ENCODE measurements around the gene LTBP1. TPM values are rescaled to one million over a fixed set of nuclear protein-coding genes. Genes with fewer than 3 reads are reported as not detected.

LTBP1 gene
- total RNA-seq, 3 donors from 2014 or later (not counting 1 experiment from before 2014, with no cell fraction given) = 1.7 to 4.7 (median 3.5) TPM

- Histone ChIP-seq H3K4me1 (ENCODE audit: control insufficient read depth, insufficient read depth, low read length) (no peaks in the 10 kb centered on the region), H3K9me3 (ENCODE audit: control insufficient read depth, insufficient read depth, low read length) (no peaks in the 10 kb centered on the region), H3K4me3 (ENCODE audit: low read length) (no peak overlapping the region), H3K27me3 (ENCODE audit: control insufficient read depth, insufficient read depth, low read length) (no peaks in the 10 kb centered on the region), H3K36me3 (ENCODE audit: control insufficient read depth, insufficient read depth, low read length) (no peaks in the 10 kb centered on the region), H3K27ac (ENCODE audit: low read length) (no peak overlapping the region)
- Mint-ChIP-seq H3K36me3 (no peaks in the 10 kb centered on the region), H3K27me3 (ENCODE audit: low read depth in 2 of 2) (peaks cover 6 to 8% of the 10 kb centered on the region in 2 donors), H3K4me1 (no peaks in the 10 kb centered on the region), H3K4me3 (no peak overlapping the region), H3K27ac (no peak overlapping the region), H3K9me3 (no peaks in the 10 kb centered on the region)
- no peak for DNase-seq
- no peak for ATAC-seq
- no peak for TF ChIP-seq CTCF (IDR thresholded peaks at IDR 0.05)
- intact Hi-C loops (cut with micrococcal nuclease) = no loop called here
- 100% methylated on average over 1 of the region's 1 CpG for WGBS (ENCODE audit: insufficient coverage)
These were observed 484.1 kb downstream of the LTBP1 start for GRCh38 chr2:33430856-33431255.

- peaks cover 6 to 20% of the 10 kb centered on the region in 2 donors for H3K27me3 Mint-ChIP-seq (ENCODE audit: low read depth in 2 of 2)
- TF ChIP-seq CTCF (IDR thresholded peaks at IDR 0.05) = no peak
These were observed 486.1 kb downstream of the LTBP1 start for GRCh38 chr2:33432871-33433270.

GRCh38 chr2:33433279-33434235 is 486.8 kb downstream of the LTBP1 start:
- H3K9me3 ChIP-seq (ENCODE audit: control insufficient read depth, insufficient read depth, low read length) = no peaks in the 10 kb centered on the region
- Mint-ChIP-seq H3K36me3 (no peaks in the 10 kb centered on the region), H3K27ac (no peak overlapping the region), H3K4me3 (no peak overlapping the region), H3K27me3 (ENCODE audit: low read depth in 2 of 2) (peaks cover 6 to 21% of the 10 kb centered on the region in 2 donors), H3K9me3 (no peaks in the 10 kb centered on the region), H3K4me1 (no peaks in the 10 kb centered on the region)
- TF ChIP-seq CTCF (IDR thresholded peaks at IDR 0.05) = no peak
- H3K36me3 ChIP-seq (ENCODE audit: control insufficient read depth, insufficient read depth, low read length) = no peaks in the 10 kb centered on the region
- no peaks in the 10 kb centered on the region for H3K4me1 ChIP-seq (ENCODE audit: control insufficient read depth, insufficient read depth, low read length)
- intact Hi-C loops (cut with micrococcal nuclease) = no loop called here
- DNase-seq (no peak), ATAC-seq (no peak)
- 95% methylated on average over 2 of the region's 7 CpGs for WGBS (ENCODE audit: insufficient coverage)
- H3K27ac ChIP-seq (ENCODE audit: low read length) = no peak overlapping the region
- H3K4me3 ChIP-seq (ENCODE audit: low read length) = no peak overlapping the region
- H3K27me3 ChIP-seq (ENCODE audit: control insufficient read depth, insufficient read depth, low read length) = no peaks in the 10 kb centered on the region

More at GRCh38 chr2:33432871-33433270, 486.1 kb downstream of the LTBP1 start:
- Histone ChIP-seq H3K9me3 (ENCODE audit: control insufficient read depth, insufficient read depth, low read length) (no peaks in the 10 kb centered on the region), H3K4me3 (ENCODE audit: low read length) (no peak overlapping the region), H3K36me3 (ENCODE audit: control insufficient read depth, insufficient read depth, low read length) (no peaks in the 10 kb centered on the region), H3K4me1 (ENCODE audit: control insufficient read depth, insufficient read depth, low read length) (no peaks in the 10 kb centered on the region), H3K27ac (ENCODE audit: low read length) (no peak overlapping the region), H3K27me3 (ENCODE audit: control insufficient read depth, insufficient read depth, low read length) (no peaks in the 10 kb centered on the region)
- intact Hi-C loops (cut with micrococcal nuclease) = no loop called here
- no CpG with 5 or more reads among the region's 2 CpGs for WGBS (ENCODE audit: insufficient coverage)
- Mint-ChIP-seq H3K9me3 (no peaks in the 10 kb centered on the region), H3K4me3 (no peak overlapping the region), H3K4me1 (no peaks in the 10 kb centered on the region), H3K36me3 (no peaks in the 10 kb centered on the region), H3K27ac (no peak overlapping the region)
- ATAC-seq (no peak), DNase-seq (no peak)

Measured in natural killer cell (primary cell).